ENCODE data around the gene CCDC38.

- TF ChIP-seq, protein P1, sequence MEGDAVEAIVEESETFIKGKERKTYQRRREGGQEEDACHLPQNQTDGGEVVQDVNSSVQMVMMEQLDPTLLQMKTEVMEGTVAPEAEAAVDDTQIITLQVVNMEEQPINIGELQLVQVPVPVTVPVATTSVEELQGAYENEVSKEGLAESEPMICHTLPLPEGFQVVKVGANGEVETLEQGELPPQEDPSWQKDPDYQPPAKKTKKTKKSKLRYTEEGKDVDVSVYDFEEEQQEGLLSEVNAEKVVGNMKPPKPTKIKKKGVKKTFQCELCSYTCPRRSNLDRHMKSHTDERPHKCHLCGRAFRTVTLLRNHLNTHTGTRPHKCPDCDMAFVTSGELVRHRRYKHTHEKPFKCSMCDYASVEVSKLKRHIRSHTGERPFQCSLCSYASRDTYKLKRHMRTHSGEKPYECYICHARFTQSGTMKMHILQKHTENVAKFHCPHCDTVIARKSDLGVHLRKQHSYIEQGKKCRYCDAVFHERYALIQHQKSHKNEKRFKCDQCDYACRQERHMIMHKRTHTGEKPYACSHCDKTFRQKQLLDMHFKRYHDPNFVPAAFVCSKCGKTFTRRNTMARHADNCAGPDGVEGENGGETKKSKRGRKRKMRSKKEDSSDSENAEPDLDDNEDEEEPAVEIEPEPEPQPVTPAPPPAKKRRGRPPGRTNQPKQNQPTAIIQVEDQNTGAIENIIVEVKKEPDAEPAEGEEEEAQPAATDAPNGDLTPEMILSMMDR (IDR thresholded peaks at IDR 0.05) = peak in 1 of 3 experiments; percentile 20
- no peak for TF ChIP-seq POLR2A (IDR thresholded peaks at IDR 0.05)
Measured at GRCh38 chr12:95943330-95943842, 972 bp upstream of the CCDC38 start, which contains the start of gene AMDHD1.
